ENCODE measurements around the gene TRAPPC6A. TPM values are rescaled to one million over a fixed set of nuclear protein-coding genes. Genes with fewer than 3 reads are reported as not detected.

The TRAPPC6A gene
- total and polyA plus RNA-seq, 2 donors (not counting 1 experiment from before 2014, with no cell fraction given) = 9.3 to 15.9 TPM

- Histone ChIP-seq H3K27ac (ENCODE audit: insufficient read depth, low read length) (no peak overlapping the region), H3K9me3 (ENCODE audit: control insufficient read depth, insufficient read depth, low read depth, low read length) (no peaks in the 10 kb centered on the region), H3K4me1 (ENCODE audit: control insufficient read depth, extremely low read depth, insufficient read depth, low read length) (no peaks in the 10 kb centered on the region), H3K9ac (ENCODE audit: insufficient read depth, low read length) (no peak overlapping the region), H4K20me1 (ENCODE audit: control insufficient read depth, extremely low read depth, insufficient read depth, low read length) (no peaks in the 10 kb centered on the region), H3K36me3 (ENCODE audit: control insufficient read depth, insufficient read depth, low read length) (peaks cover 17% of the 10 kb centered on the region), H3K4me3 (replicated peaks in 1 of 4; ENCODE audit: control extremely low read depth in 1 of 4, insufficient read depth in 1 of 4, low read depth in 3 of 4, low read length in 4 of 4) (no peak overlapping the region), H3K4me2 (ENCODE audit: extremely low read depth, insufficient read depth, low read length) (no peak overlapping the region), H2AFZ (ENCODE audit: low read length) (no peak overlapping the region), H3K79me2 (ENCODE audit: control insufficient read depth, insufficient read depth, low read length) (no peaks in the 10 kb centered on the region), H3K27me3 (ENCODE audit: control insufficient read depth, insufficient read depth, low read length) (no peaks in the 10 kb centered on the region)
- TF ChIP-seq EZH2 (IDR thresholded peaks at IDR 0.05; ENCODE audit: low read length, missing control alignments) (no peak), CTCF (conservative IDR thresholded peaks at IDR 0.05 in 1 of 2, IDR thresholded peaks at IDR 0.05 in 1 of 2; ENCODE audit: low read depth in 1 of 2, low read length in 2 of 2) (no peak)
- DNase-seq (ENCODE audit: low read depth in 2 of 2) = no peak
These were observed 31.8 kb downstream of the TRAPPC6A start for GRCh38 chr19:45146251-45146650.

GRCh38 chr19:45145270-45146189, 32.5 kb downstream of the TRAPPC6A start:
- TF ChIP-seq EZH2 (IDR thresholded peaks at IDR 0.05; ENCODE audit: low read length, missing control alignments) = no peak
- TF ChIP-seq CTCF (conservative IDR thresholded peaks at IDR 0.05 in 1 of 2, IDR thresholded peaks at IDR 0.05 in 1 of 2; ENCODE audit: low read depth in 1 of 2, low read length in 2 of 2) = no peak
- H3K79me2 ChIP-seq (ENCODE audit: control insufficient read depth, insufficient read depth, low read length) = no peaks in the 10 kb centered on the region
- no peak overlapping the region for H3K27ac ChIP-seq (ENCODE audit: insufficient read depth, low read length)
- H3K4me3 ChIP-seq (replicated peaks in 1 of 4; ENCODE audit: control extremely low read depth in 1 of 4, insufficient read depth in 1 of 4, low read depth in 3 of 4, low read length in 4 of 4) = no peak overlapping the region
- no peak overlapping the region for H2AFZ ChIP-seq (ENCODE audit: low read length)
- H3K36me3 ChIP-seq (ENCODE audit: control insufficient read depth, insufficient read depth, low read length) = peaks cover 19% of the 10 kb centered on the region
- no peak overlapping the region for H3K4me2 ChIP-seq (ENCODE audit: extremely low read depth, insufficient read depth, low read length)
- no peak for DNase-seq (ENCODE audit: low read depth in 2 of 2)
- no peaks in the 10 kb centered on the region for H3K4me1 ChIP-seq (ENCODE audit: control insufficient read depth, extremely low read depth, insufficient read depth, low read length)
- H3K27me3 ChIP-seq (ENCODE audit: control insufficient read depth, insufficient read depth, low read length) = no peaks in the 10 kb centered on the region
- H4K20me1 ChIP-seq (ENCODE audit: control insufficient read depth, extremely low read depth, insufficient read depth, low read length) = no peaks in the 10 kb centered on the region
- H3K9ac ChIP-seq (ENCODE audit: insufficient read depth, low read length) = no peak overlapping the region
- H3K9me3 ChIP-seq (ENCODE audit: control insufficient read depth, insufficient read depth, low read depth, low read length) = no peaks in the 10 kb centered on the region

- no peak for DNase-seq (ENCODE audit: low read depth in 2 of 2)
- no peaks in the 10 kb centered on the region for H3K4me1 ChIP-seq (ENCODE audit: control insufficient read depth, extremely low read depth, insufficient read depth, low read length)
These were observed 33.4 kb downstream of the TRAPPC6A start for GRCh38 chr19:45144431-45145269.

More at GRCh38 chr19:45144431-45145269, 33.4 kb downstream of the TRAPPC6A start:
- no peaks in the 10 kb centered on the region for H3K27me3 ChIP-seq (ENCODE audit: control insufficient read depth, insufficient read depth, low read length)
- no peak overlapping the region for H2AFZ ChIP-seq (ENCODE audit: low read length)
- peaks cover 19% of the 10 kb centered on the region for H3K36me3 ChIP-seq (ENCODE audit: control insufficient read depth, insufficient read depth, low read length)
- no peak overlapping the region for H3K4me2 ChIP-seq (ENCODE audit: extremely low read depth, insufficient read depth, low read length)
- no peaks in the 10 kb centered on the region for H3K79me2 ChIP-seq (ENCODE audit: control insufficient read depth, insufficient read depth, low read length)
- no peak overlapping the region for H3K9ac ChIP-seq (ENCODE audit: insufficient read depth, low read length)
- TF ChIP-seq CTCF (conservative IDR thresholded peaks at IDR 0.05 in 1 of 2, IDR thresholded peaks at IDR 0.05 in 1 of 2; ENCODE audit: low read depth in 1 of 2, low read length in 2 of 2) (no peak), EZH2 (IDR thresholded peaks at IDR 0.05; ENCODE audit: low read length, missing control alignments) (no peak)
- H4K20me1 ChIP-seq (ENCODE audit: control insufficient read depth, extremely low read depth, insufficient read depth, low read length) = no peaks in the 10 kb centered on the region
- H3K4me3 ChIP-seq (replicated peaks in 1 of 4; ENCODE audit: control extremely low read depth in 1 of 4, insufficient read depth in 1 of 4, low read depth in 3 of 4, low read length in 4 of 4) = no peak overlapping the region
- H3K27ac ChIP-seq (ENCODE audit: insufficient read depth, low read length) = no peak overlapping the region
- no peaks in the 10 kb centered on the region for H3K9me3 ChIP-seq (ENCODE audit: control insufficient read depth, insufficient read depth, low read depth, low read length)

Measured in fibroblast of lung (primary cell).